Measurements from ENCODE around the gene CGB5. TPM values are rescaled to one million over a fixed set of nuclear protein-coding genes. Genes with fewer than 3 reads are reported as not detected.

CGB5 gene
- polyA plus RNA-seq, 2 of the 4 experiments (the other 2 are of a cell fraction) = 0.23 to 0.53 TPM

DNA sequence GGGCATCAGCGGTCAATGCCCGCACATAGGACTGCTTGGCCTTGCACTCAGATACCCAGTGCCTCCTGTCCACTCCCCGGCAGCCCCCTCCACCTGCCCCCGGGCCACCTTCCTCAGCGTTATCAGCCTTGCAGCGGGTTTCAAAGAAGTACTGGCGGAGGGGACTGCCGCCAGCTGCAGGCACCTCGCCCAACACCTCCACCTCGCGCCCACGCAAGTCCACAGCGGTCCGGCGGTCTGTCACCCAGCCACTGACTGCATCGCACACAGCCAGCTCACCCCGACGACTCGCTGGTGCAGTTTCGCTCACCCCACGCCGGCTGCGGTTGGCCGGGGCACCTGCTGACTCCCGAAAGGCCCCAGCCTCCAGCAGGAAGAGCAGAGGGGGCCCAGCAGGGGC is 17.8 kb downstream of the CGB5 start:
- DNase-seq (ENCODE audit: low read depth in 1 of 2, low spot score in 1 of 2) = no peak
- Histone ChIP-seq H3K4me3 (no peak overlapping the region), H3K4me1 (peaks cover 29% of the 10 kb centered on the region), H3K4me2 (no peak overlapping the region), H3K27ac (no peak overlapping the region), H3K9me3 (no peaks in the 10 kb centered on the region)
- no peak for TF ChIP-seq REST (IDR thresholded peaks at IDR 0.05)
- TF ChIP-seq NFE2L2 (conservative IDR thresholded peaks at IDR 0.05; ENCODE audit: low read length) = no peak
- no peak for TF ChIP-seq MAFK (IDR thresholded peaks at IDR 0.05; ENCODE audit: partially characterized antibody)
- no peak for TF ChIP-seq MAZ (IDR thresholded peaks at IDR 0.05; ENCODE audit: borderline replicate concordance, low read depth, low read length)
- FAIRE-seq = no peak
- ChIA-PET CTCF (interaction anchor here (1.0 to 7.3 kb wide), 8 partner anchors 11 to 273 kb away, joined by 3 to 96 read pairs (median 8); partner anchors contain the start of genes GYS1, KCNA7 and RUVBL2), POLR2A (interaction anchor here (0.7 kb wide), 1 partner anchor 8 kb away, joined by 3 read pairs; no protein-coding TSS in a partner anchor)
- ATAC-seq = no peak
- 94% methylated on average over 25 of the region's 25 CpGs for WGBS (ENCODE audit: missing lambda C conversion rate)

- Histone ChIP-seq H3K9me3 (no peaks in the 10 kb centered on the region), H3K4me3 (peak overlapping the region; percentile 45), H3K4me1 (peaks cover 18% of the 10 kb centered on the region), H3K27ac (peak overlapping the region; percentile 56 to 82), H3K4me2 (peak overlapping the region; percentile 89)
- CTCF ChIA-PET = interaction anchor here (0.6 to 2.4 kb wide), 9 partner anchors 8 to 111 kb away, joined by 3 to 9 read pairs (median 5); no protein-coding TSS in a partner anchor
- 59% methylated on average over 10 of the region's 10 CpGs for WGBS (ENCODE audit: missing lambda C conversion rate)
- ATAC-seq (peak; percentile 30 to 53; a peak in 4 of 6 replicates), DNase-seq (ENCODE audit: low read depth in 1 of 2, low spot score in 1 of 2) (no peak), FAIRE-seq (no peak)
- TF ChIP-seq TFCP2L1 (CRISPR knock-in tag; IDR thresholded peaks at IDR 0.05) = no peak
- no peak for TF ChIP-seq HOXB13 (CRISPR knock-in tag; IDR thresholded peaks at IDR 0.05; ENCODE audit: low read depth)
- TF ChIP-seq FOSB (CRISPR knock-in tag; IDR thresholded peaks at IDR 0.05) = no peak
- TF ChIP-seq RNF2 (IDR thresholded peaks at IDR 0.05; ENCODE audit: borderline replicate concordance, low read depth) = no peak
- no peak for TF ChIP-seq POLR2A (IDR thresholded peaks at IDR 0.05; ENCODE audit: low read length)
- no peak for TF ChIP-seq CEBPB (IDR thresholded peaks at IDR 0.05)
- no peak for TF ChIP-seq HOXA7 (CRISPR knock-in tag; IDR thresholded peaks at IDR 0.05)
- TF ChIP-seq MAFK (IDR thresholded peaks at IDR 0.05; ENCODE audit: partially characterized antibody) = no peak
- TF ChIP-seq ZC3H11A (IDR thresholded peaks at IDR 0.05) = no peak
- TF ChIP-seq, protein P1, sequence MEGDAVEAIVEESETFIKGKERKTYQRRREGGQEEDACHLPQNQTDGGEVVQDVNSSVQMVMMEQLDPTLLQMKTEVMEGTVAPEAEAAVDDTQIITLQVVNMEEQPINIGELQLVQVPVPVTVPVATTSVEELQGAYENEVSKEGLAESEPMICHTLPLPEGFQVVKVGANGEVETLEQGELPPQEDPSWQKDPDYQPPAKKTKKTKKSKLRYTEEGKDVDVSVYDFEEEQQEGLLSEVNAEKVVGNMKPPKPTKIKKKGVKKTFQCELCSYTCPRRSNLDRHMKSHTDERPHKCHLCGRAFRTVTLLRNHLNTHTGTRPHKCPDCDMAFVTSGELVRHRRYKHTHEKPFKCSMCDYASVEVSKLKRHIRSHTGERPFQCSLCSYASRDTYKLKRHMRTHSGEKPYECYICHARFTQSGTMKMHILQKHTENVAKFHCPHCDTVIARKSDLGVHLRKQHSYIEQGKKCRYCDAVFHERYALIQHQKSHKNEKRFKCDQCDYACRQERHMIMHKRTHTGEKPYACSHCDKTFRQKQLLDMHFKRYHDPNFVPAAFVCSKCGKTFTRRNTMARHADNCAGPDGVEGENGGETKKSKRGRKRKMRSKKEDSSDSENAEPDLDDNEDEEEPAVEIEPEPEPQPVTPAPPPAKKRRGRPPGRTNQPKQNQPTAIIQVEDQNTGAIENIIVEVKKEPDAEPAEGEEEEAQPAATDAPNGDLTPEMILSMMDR (IDR thresholded peaks at IDR 0.05) = no peak
- no peak for TF ChIP-seq EP300 (IDR thresholded peaks at IDR 0.05)
- TF ChIP-seq ZFP36 (IDR thresholded peaks at IDR 0.05; ENCODE audit: borderline replicate concordance, partially characterized antibody) = no peak
- POLR2A ChIA-PET = no interaction called here
Observed at GRCh38 chr19:49064029-49064629, 20.5 kb downstream of the CGB5 start.

Data from A549 (cell line).